Large intestine (tissue), 3 donors: ENCODE measurements around the gene IFITM10. TPM values are rescaled to one million over a fixed set of nuclear protein-coding genes. Genes with fewer than 3 reads are reported as not detected.

Experiments
- DNase-seq, 2 donors: peaks; one replicate each; pipeline versions ENCODE4 v3.0.0 to v3.0.0-alpha.2; 2013
- H3K27ac ChIP-seq: one replicate; pipeline ENCODE4 v1.5.1; 2013; ENCODE audit warnings: low read length
- H3K27me3 ChIP-seq: 2 replicates; pipeline ENCODE4 v1.6.1; 2013; ENCODE audit warnings: low read length; ENCODE audit not compliant: control insufficient read depth, insufficient read depth
- H3K36me3 ChIP-seq: 2 replicates; pipeline ENCODE4 v1.6.1; 2013; ENCODE audit warnings: low read length; ENCODE audit not compliant: control insufficient read depth, insufficient read depth
- H3K4me1 ChIP-seq: one replicate; pipeline ENCODE4 v1.6.1; 2013; ENCODE audit warnings: low read length; ENCODE audit not compliant: control insufficient read depth, insufficient read depth
- H3K4me3 ChIP-seq: one replicate; pipeline ENCODE4 v1.5.1; 2013; ENCODE audit warnings: low read length
- H3K9me3 ChIP-seq: one replicate; pipeline ENCODE4 v1.6.1; 2013; ENCODE audit warnings: mild to moderate bottlenecking, low read depth, low read length, moderate library complexity; ENCODE audit not compliant: control insufficient read depth
- WGBS: methylation state at CpG from one replicate; pipeline ENCODE4 v1.1.5; 2013; ENCODE audit warnings: low lambda C conversion rate; ENCODE audit not compliant: insufficient coverage; 5-methylcytosine and 5-hydroxymethylcytosine counted together
- polyA plus RNA-seq: library from polyadenylated mRNA; unstranded; fragments of 120-200 nt; gene quantifications from one replicate; pipeline ENCODE4 v1.2.1, GENCODE V29; 2013

The IFITM10 gene
- polyA plus RNA-seq, 1 donor, result 0.67 TPM

- no peak overlapping the region for H3K27ac ChIP-seq
- peaks cover 16% of the 10 kb centered on the region for H3K27me3 ChIP-seq
- H3K36me3 ChIP-seq, result no peaks in the 10 kb centered on the region
- no peak for DNase-seq
- H3K4me3 ChIP-seq, result no peak overlapping the region
- H3K4me1 ChIP-seq, result no peaks in the 10 kb centered on the region
- peaks cover 4% of the 10 kb centered on the region for H3K9me3 ChIP-seq
- WGBS, result no CpG with 5 or more reads among the region's 17 CpGs
These were observed 43.6 kb downstream of the IFITM10 start for GRCh38 chr11:1706634-1707400.

GRCh38 chr11:1705126-1706052, 45.0 kb downstream of the IFITM10 start:
- H3K27ac ChIP-seq, result no peak overlapping the region
- 80% methylated on average over 1 of the region's 15 CpGs for WGBS

GRCh38 chr11:1703146-1703545, 47.2 kb downstream of the IFITM10 start:
- H3K27me3 ChIP-seq, result peaks cover 9% of the 10 kb centered on the region
- H3K36me3 ChIP-seq, result no peaks in the 10 kb centered on the region
- no peaks in the 10 kb centered on the region for H3K4me1 ChIP-seq
- no peak overlapping the region for H3K4me3 ChIP-seq
- no peak overlapping the region for H3K27ac ChIP-seq
- 100% methylated on average over 1 of the region's 6 CpGs for WGBS
- DNase-seq, result no peak
- peaks cover 4% of the 10 kb centered on the region for H3K9me3 ChIP-seq

More at GRCh38 chr11:1705126-1706052, 45.0 kb downstream of the IFITM10 start:
- Histone ChIP-seq H3K9me3 (peaks cover 4% of the 10 kb centered on the region), H3K36me3 (no peaks in the 10 kb centered on the region), H3K4me1 (no peaks in the 10 kb centered on the region), H3K27me3 (peaks cover 13% of the 10 kb centered on the region), H3K4me3 (no peak overlapping the region)
- no peak for DNase-seq

GRCh38 chr11:1702506-1702905, 47.9 kb downstream of the IFITM10 start:
- DNase-seq, result no peak
- WGBS, result no CpG with 5 or more reads among the region's 10 CpGs
- peaks cover 4% of the 10 kb centered on the region for H3K9me3 ChIP-seq
- H3K27me3 ChIP-seq, result peaks cover 9% of the 10 kb centered on the region
- no peaks in the 10 kb centered on the region for H3K36me3 ChIP-seq
- no peak overlapping the region for H3K27ac ChIP-seq
- H3K4me1 ChIP-seq, result no peaks in the 10 kb centered on the region
- H3K4me3 ChIP-seq, result no peak overlapping the region

- no peaks in the 10 kb centered on the region for H3K36me3 ChIP-seq
- peaks cover 3% of the 10 kb centered on the region for H3K27me3 ChIP-seq
- no peaks in the 10 kb centered on the region for H3K4me1 ChIP-seq
- no peaks in the 10 kb centered on the region for H3K9me3 ChIP-seq
- no peak for DNase-seq
- WGBS, result no CpG with 5 or more reads among the region's 10 CpGs
- no peak overlapping the region for H3K27ac ChIP-seq
- no peak overlapping the region for H3K4me3 ChIP-seq
These were observed 49.1 kb downstream of the IFITM10 start for GRCh38 chr11:1701091-1701807.

- H3K36me3 ChIP-seq, result no peaks in the 10 kb centered on the region
- no peak for DNase-seq
- no CpG with 5 or more reads among the region's 5 CpGs for WGBS
- no peak overlapping the region for H3K4me3 ChIP-seq
- peaks cover 3% of the 10 kb centered on the region for H3K4me1 ChIP-seq
- no peak overlapping the region for H3K27ac ChIP-seq
- no peaks in the 10 kb centered on the region for H3K27me3 ChIP-seq
- H3K9me3 ChIP-seq, result no peaks in the 10 kb centered on the region
These were observed 50.6 kb downstream of the IFITM10 start for GRCh38 chr11:1699771-1700170.

- Histone ChIP-seq H3K27ac (no peak within 1 kb of the TSS), H3K27me3 (no peaks in the 10 kb centered on the region), H3K4me3 (no peak within 1 kb of the TSS), H3K9me3 (peaks cover 4% of the 10 kb centered on the region), H3K36me3 (no peaks in the 10 kb centered on the region), H3K4me1 (peaks cover 29% of the 10 kb centered on the region)
- 50% methylated on average over 1 of the region's 11 CpGs for WGBS
- DNase-seq, result no peak
These were observed 53.5 kb downstream of the IFITM10 start, which contains the start of gene KRTAP5-6 for GRCh38 chr11:1696608-1697570. Gene KRTAP5-6, plus strand, starts transcription at chr11:1697195. Its CDS starts 51 bp downstream, at chr11:1697246.

- H3K27me3 ChIP-seq, result no peaks in the 10 kb centered on the region
These were observed 54.8 kb downstream of the IFITM10 start for GRCh38 chr11:1695548-1696108.

GRCh38 chr11:1694846-1695547, 55.4 kb downstream of the IFITM10 start:
- H3K4me3 ChIP-seq, result no peak overlapping the region
- no peak overlapping the region for H3K27ac ChIP-seq
- peaks cover 48% of the 10 kb centered on the region for H3K4me1 ChIP-seq
- WGBS, result no CpG with 5 or more reads among the region's 15 CpGs
- no peaks in the 10 kb centered on the region for H3K36me3 ChIP-seq
- no peaks in the 10 kb centered on the region for H3K27me3 ChIP-seq
- DNase-seq, result no peak
- peaks cover 4% of the 10 kb centered on the region for H3K9me3 ChIP-seq

More at GRCh38 chr11:1695548-1696108, 54.8 kb downstream of the IFITM10 start:
- no CpG with 5 or more reads among the region's 3 CpGs for WGBS
- Histone ChIP-seq H3K36me3 (no peaks in the 10 kb centered on the region), H3K9me3 (peaks cover 4% of the 10 kb centered on the region), H3K4me1 (peaks cover 41% of the 10 kb centered on the region), H3K27ac (no peak overlapping the region), H3K4me3 (no peak overlapping the region)
- no peak for DNase-seq
